Measurements from ENCODE around the gene SCN11A. TPM values are rescaled to one million over a fixed set of nuclear protein-coding genes. Genes with fewer than 3 reads are reported as not detected.

Gene SCN11A
- total RNA-seq, 1 experiment from 2014 or later = not detected

- intact Hi-C loops (cut with micrococcal nuclease) = no loop called here
- Histone ChIP-seq H3K27ac (ENCODE audit: low read length) (no peak overlapping the region), H3K4me2 (ENCODE audit: low read length) (no peak overlapping the region), H3F3A (ENCODE audit: low read length, unreplicated experiment) (no peaks in the 10 kb centered on the region), H4K20me1 (ENCODE audit: low read length) (no peaks in the 10 kb centered on the region), H3K36me3 (ENCODE audit: low read depth, low read length) (peaks cover 13% of the 10 kb centered on the region), H3K9me2 (replicated peaks; ENCODE audit: low read length) (no peaks in the 10 kb centered on the region), H3K9ac (ENCODE audit: low read length) (no peak overlapping the region), H3K79me2 (ENCODE audit: low read length) (no peaks in the 10 kb centered on the region), H2AFZ (ENCODE audit: low read length) (no peak overlapping the region), H3K4me1 (ENCODE audit: insufficient read depth, low read length) (no peaks in the 10 kb centered on the region), H3K27me3 (ENCODE audit: low read length) (no peaks in the 10 kb centered on the region), H3K9me3 (ENCODE audit: low read length) (no peaks in the 10 kb centered on the region), H3K4me3 (ENCODE audit: low read length) (no peak overlapping the region)
- no TSS peak for BruUV-seq (replicated peaks)
- ATAC-seq (no peak), DNase-seq (no peak)
- ChIA-PET POLR2A (ENCODE audit: unreplicated experiment) (no interaction called here), CTCF (no interaction called here)
- TF ChIP-seq CTCF (conservative IDR thresholded peaks at IDR 0.05; ENCODE audit: low read depth, low read length) (no peak), EZH2phosphoT487 (IDR thresholded peaks at IDR 0.05; ENCODE audit: borderline replicate concordance, low read length) (no peak), EZH2 (IDR thresholded peaks at IDR 0.05; ENCODE audit: low read length, unreplicated experiment) (no peak)
Observed at GRCh38 chr3:39082666-39083313, 31.0 kb upstream of the SCN11A start.

DNA sequence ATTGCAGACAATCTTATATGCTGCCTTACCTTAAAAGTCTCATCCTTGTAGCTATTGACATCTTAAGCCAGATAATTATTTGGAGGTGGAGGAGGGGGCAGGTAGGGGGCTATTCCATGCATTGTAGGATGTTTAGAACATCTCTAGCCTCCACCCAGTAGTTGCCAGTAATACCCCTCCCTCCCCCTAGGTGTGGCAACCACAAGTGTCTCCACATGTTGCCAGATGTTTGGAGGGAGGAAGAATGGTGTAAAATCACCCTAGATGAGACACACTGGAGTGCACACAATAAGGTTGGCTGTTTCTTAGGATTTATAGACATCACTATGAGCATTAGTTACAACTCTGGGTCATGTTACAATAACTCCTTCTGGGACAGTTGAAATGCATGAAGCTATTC, 28.3 kb upstream of the SCN11A start:
- Histone ChIP-seq H3F3A (ENCODE audit: low read length, unreplicated experiment) (no peaks in the 10 kb centered on the region), H3K79me2 (ENCODE audit: low read length) (no peaks in the 10 kb centered on the region), H2AFZ (ENCODE audit: low read length) (no peak overlapping the region), H4K20me1 (ENCODE audit: low read length) (no peaks in the 10 kb centered on the region), H3K4me3 (ENCODE audit: low read length) (no peak overlapping the region), H3K27ac (ENCODE audit: low read length) (no peak overlapping the region), H3K27me3 (ENCODE audit: low read length) (no peaks in the 10 kb centered on the region), H3K9me2 (replicated peaks; ENCODE audit: low read length) (no peaks in the 10 kb centered on the region), H3K36me3 (ENCODE audit: low read depth, low read length) (peaks cover 19% of the 10 kb centered on the region), H3K4me2 (ENCODE audit: low read length) (no peak overlapping the region), H3K4me1 (ENCODE audit: insufficient read depth, low read length) (no peaks in the 10 kb centered on the region), H3K9ac (ENCODE audit: low read length) (no peak overlapping the region), H3K9me3 (ENCODE audit: low read length) (no peaks in the 10 kb centered on the region)
- CTCF ChIA-PET = interaction anchor here (0.6 kb wide), 1 partner anchor 128 kb away, joined by 4 read pairs; no protein-coding TSS in a partner anchor
- POLR2A ChIA-PET (ENCODE audit: unreplicated experiment) = no interaction called here
- BruUV-seq (replicated peaks) = no TSS peak
- intact Hi-C loops (cut with micrococcal nuclease) = no loop called here
- no peak; the same call in 1 of the 2 replicates for ATAC-seq
- DNase-seq = no peak
- TF ChIP-seq EZH2phosphoT487 (IDR thresholded peaks at IDR 0.05; ENCODE audit: borderline replicate concordance, low read length) = no peak
- TF ChIP-seq CTCF (conservative IDR thresholded peaks at IDR 0.05; ENCODE audit: low read depth, low read length) = no peak
- TF ChIP-seq EZH2 (IDR thresholded peaks at IDR 0.05; ENCODE audit: low read length, unreplicated experiment) = no peak

- H3K9me3 ChIP-seq (ENCODE audit: low read length) = no peaks in the 10 kb centered on the region
- CTCF ChIA-PET = interaction anchor here (0.6 kb wide), 1 partner anchor 128 kb away, joined by 4 read pairs; no protein-coding TSS in a partner anchor
- no peaks in the 10 kb centered on the region for H3K27me3 ChIP-seq (ENCODE audit: low read length)
- no peak for DNase-seq
- H3K4me3 ChIP-seq (ENCODE audit: low read length) = no peak overlapping the region
- no peaks in the 10 kb centered on the region for H3K79me2 ChIP-seq (ENCODE audit: low read length)
- peak; percentile 48; the same call in 1 of the 2 replicates for TF ChIP-seq CTCF (conservative IDR thresholded peaks at IDR 0.05; ENCODE audit: low read depth, low read length)
- TF ChIP-seq EZH2phosphoT487 (IDR thresholded peaks at IDR 0.05; ENCODE audit: borderline replicate concordance, low read length) = no peak
- intact Hi-C loops (cut with micrococcal nuclease) = no loop called here
- H3F3A ChIP-seq (ENCODE audit: low read length, unreplicated experiment) = no peaks in the 10 kb centered on the region
- no peak overlapping the region for H3K4me2 ChIP-seq (ENCODE audit: low read length)
- H3K27ac ChIP-seq (ENCODE audit: low read length) = no peak overlapping the region
- POLR2A ChIA-PET (ENCODE audit: unreplicated experiment) = no interaction called here
- BruUV-seq (replicated peaks) = no TSS peak
- no peaks in the 10 kb centered on the region for H3K4me1 ChIP-seq (ENCODE audit: insufficient read depth, low read length)
- H3K36me3 ChIP-seq (ENCODE audit: low read depth, low read length) = peaks cover 21% of the 10 kb centered on the region
- no peak overlapping the region for H3K9ac ChIP-seq (ENCODE audit: low read length)
- H2AFZ ChIP-seq (ENCODE audit: low read length) = no peak overlapping the region
- H3K9me2 ChIP-seq (replicated peaks; ENCODE audit: low read length) = no peaks in the 10 kb centered on the region
- H4K20me1 ChIP-seq (ENCODE audit: low read length) = no peaks in the 10 kb centered on the region
- ATAC-seq = no peak
Observed at GRCh38 chr3:39079530-39079929, 27.8 kb upstream of the SCN11A start.
